Hepatocyte (in vitro differentiated cells): Measurements from ENCODE around the gene PTPRN2. TPM values are rescaled to one million over a fixed set of nuclear protein-coding genes. Genes with fewer than 3 reads are reported as not detected.
"Not testable (repeated sequence)": the region's sequence is repeated elsewhere in the genome, so short reads cannot be mapped to it uniquely, and the experiment has no call there.

Experiments
- DNase-seq: peaks from one replicate; pipeline ENCODE4 v3.0.0-alpha.2; 2016; ENCODE audit warnings: low spot score
- H2AFZ ChIP-seq: fragments of 200-600 bp; sonication (generic); 2 replicates; pipeline ENCODE4 v1.6.0; 2016; ENCODE audit warnings: antibody characterized with exemption, mild to moderate bottlenecking
- H3K27ac ChIP-seq: fragments of 200-600 bp; sonication (generic); 2 replicates; pipeline ENCODE4 v1.5.1; 2016; ENCODE audit warnings: mild to moderate bottlenecking
- H3K27me3 ChIP-seq: fragments of 200-600 bp; sonication (generic); 2 replicates; pipeline ENCODE4 v1.6.1; 2016
- H3K36me3 ChIP-seq: fragments of 200-600 bp; sonication (generic); replicated peaks from 2 replicates; pipeline ENCODE4 v1.5.1; 2016; ENCODE audit warnings: low read depth; ENCODE audit not compliant: insufficient read depth
- H3K4me1 ChIP-seq: fragments of 200-600 bp; sonication (generic); 2 replicates; pipeline ENCODE4 v1.5.1; 2016; ENCODE audit warnings: mild to moderate bottlenecking, moderate library complexity; ENCODE audit not compliant: insufficient read depth
- H3K4me2 ChIP-seq: fragments of 200-600 bp; sonication (generic); 2 replicates; pipeline ENCODE4 v1.6.0; 2016
- H3K4me3 ChIP-seq: fragments of 200-600 bp; sonication (generic); 2 replicates; pipeline ENCODE4 v1.5.1; 2016; ENCODE audit warnings: mild to moderate bottlenecking
- H3K79me2 ChIP-seq: fragments of 200-600 bp; sonication (generic); 2 replicates; pipeline ENCODE4 v1.6.0; 2017; ENCODE audit warnings: mild to moderate bottlenecking
- H3K9me2 ChIP-seq: fragments of 200-600 bp; sonication (generic); replicated peaks from 2 replicates; pipeline ENCODE4 v1.6.0; 2017; ENCODE audit warnings: mild to moderate bottlenecking; ENCODE audit not compliant: insufficient read depth
- H3K9me3 ChIP-seq: fragments of 200-600 bp; sonication (generic); 2 replicates; pipeline ENCODE4 v1.5.1; 2016; ENCODE audit warnings: low read depth, mild to moderate bottlenecking
- H4K20me1 ChIP-seq: fragments of 200-600 bp; sonication (generic); 2 replicates; pipeline ENCODE4 v1.6.0; 2016; ENCODE audit warnings: mild to moderate bottlenecking; ENCODE audit not compliant: insufficient read depth, poor library complexity, severe bottlenecking
- EZH2 ChIP-seq: fragments of 200-600 bp; sonication (generic); IDR thresholded peaks from 2 replicates; pipeline ENCODE4 v1.6.1; 2016; ENCODE audit warnings: antibody characterized with exemption, mild to moderate bottlenecking, borderline replicate concordance
- EZH2phosphoT487 ChIP-seq: fragments of 200-600 bp; sonication (generic); IDR thresholded peaks from one replicate; pipeline ENCODE4 v1.6.1; 2018; ENCODE audit warnings: antibody characterized with exemption, mild to moderate bottlenecking, low read depth, moderate library complexity; ENCODE audit not compliant: unreplicated experiment, severe bottlenecking
- WGBS: methylation state at CpG from one replicate; pipeline ENCODE4 v1.1.6; 2016; ENCODE audit warnings: low lambda C conversion rate; ENCODE audit errors: missing lambda C conversion rate; 5-methylcytosine and 5-hydroxymethylcytosine counted together
- polyA plus RNA-seq: library from polyadenylated mRNA; unstranded; fragments of >200 nt; fragmentation: Nextera tagmentation; extraction: Ambion mirVana; gene quantifications from 2 replicates; pipeline ENCODE4 v1.2.1, GENCODE V29; 2016
- total RNA-seq: library from RNA; depleted of rRNA; stranded (reverse); fragments of >200 nt; gene quantifications from 2 replicates; pipeline ENCODE4 v1.2.3, GENCODE V29; 2014
- TF ChIP-seq, protein P1 (sequence below): fragments of 200-600 bp; sonication (generic); IDR thresholded peaks from 2 replicates; pipeline ENCODE4 v1.5.1; 2016; ENCODE audit warnings: antibody characterized with exemption, mild to moderate bottlenecking; ENCODE audit not compliant: poor library complexity

Gene PTPRN2
- total and polyA plus RNA-seq, 2 experiments from 2014 or later: 2.1 to 3.3 TPM

DNA sequence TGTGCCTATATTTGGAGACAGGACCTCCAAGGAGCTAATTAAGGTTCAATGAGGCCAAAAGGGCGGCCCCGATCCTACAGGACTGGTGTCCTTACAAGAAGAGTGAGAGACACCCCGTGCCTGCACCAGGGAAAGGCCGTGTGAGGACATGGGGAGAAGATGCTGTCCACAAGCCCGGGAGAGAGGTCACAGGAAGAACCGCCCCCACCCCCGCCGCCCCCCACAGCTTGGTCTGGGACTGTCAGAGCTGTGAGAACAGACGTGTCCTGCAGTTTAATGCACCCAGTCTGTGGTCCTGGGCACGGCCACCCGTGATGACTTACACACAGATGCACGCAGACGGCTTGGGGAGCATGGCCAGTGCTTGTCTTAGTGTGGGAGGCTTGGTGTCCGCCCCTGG lies 851.3 kb downstream of the PTPRN2 start:
- H3K36me3 ChIP-seq: no peaks in the 10 kb centered on the region
- WGBS: 91% methylated on average over 14 of the region's 14 CpGs
- H4K20me1 ChIP-seq: no peaks in the 10 kb centered on the region
- no peak overlapping the region for H2AFZ ChIP-seq
- no peak overlapping the region for H3K4me3 ChIP-seq
- no peak overlapping the region for H3K27ac ChIP-seq
- H3K27me3 ChIP-seq: peaks cover 5% of the 10 kb centered on the region
- no peak for DNase-seq
- H3K4me1 ChIP-seq: no peaks in the 10 kb centered on the region
- H3K79me2 ChIP-seq: no peaks in the 10 kb centered on the region
- TF ChIP-seq EZH2 (no peak), EZH2phosphoT487 (no peak)
- TF ChIP-seq, protein P1, sequence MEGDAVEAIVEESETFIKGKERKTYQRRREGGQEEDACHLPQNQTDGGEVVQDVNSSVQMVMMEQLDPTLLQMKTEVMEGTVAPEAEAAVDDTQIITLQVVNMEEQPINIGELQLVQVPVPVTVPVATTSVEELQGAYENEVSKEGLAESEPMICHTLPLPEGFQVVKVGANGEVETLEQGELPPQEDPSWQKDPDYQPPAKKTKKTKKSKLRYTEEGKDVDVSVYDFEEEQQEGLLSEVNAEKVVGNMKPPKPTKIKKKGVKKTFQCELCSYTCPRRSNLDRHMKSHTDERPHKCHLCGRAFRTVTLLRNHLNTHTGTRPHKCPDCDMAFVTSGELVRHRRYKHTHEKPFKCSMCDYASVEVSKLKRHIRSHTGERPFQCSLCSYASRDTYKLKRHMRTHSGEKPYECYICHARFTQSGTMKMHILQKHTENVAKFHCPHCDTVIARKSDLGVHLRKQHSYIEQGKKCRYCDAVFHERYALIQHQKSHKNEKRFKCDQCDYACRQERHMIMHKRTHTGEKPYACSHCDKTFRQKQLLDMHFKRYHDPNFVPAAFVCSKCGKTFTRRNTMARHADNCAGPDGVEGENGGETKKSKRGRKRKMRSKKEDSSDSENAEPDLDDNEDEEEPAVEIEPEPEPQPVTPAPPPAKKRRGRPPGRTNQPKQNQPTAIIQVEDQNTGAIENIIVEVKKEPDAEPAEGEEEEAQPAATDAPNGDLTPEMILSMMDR: no peak
- no peak overlapping the region for H3K4me2 ChIP-seq
- H3K9me3 ChIP-seq: no peaks in the 10 kb centered on the region
- H3K9me2 ChIP-seq: no peaks in the 10 kb centered on the region

DNA sequence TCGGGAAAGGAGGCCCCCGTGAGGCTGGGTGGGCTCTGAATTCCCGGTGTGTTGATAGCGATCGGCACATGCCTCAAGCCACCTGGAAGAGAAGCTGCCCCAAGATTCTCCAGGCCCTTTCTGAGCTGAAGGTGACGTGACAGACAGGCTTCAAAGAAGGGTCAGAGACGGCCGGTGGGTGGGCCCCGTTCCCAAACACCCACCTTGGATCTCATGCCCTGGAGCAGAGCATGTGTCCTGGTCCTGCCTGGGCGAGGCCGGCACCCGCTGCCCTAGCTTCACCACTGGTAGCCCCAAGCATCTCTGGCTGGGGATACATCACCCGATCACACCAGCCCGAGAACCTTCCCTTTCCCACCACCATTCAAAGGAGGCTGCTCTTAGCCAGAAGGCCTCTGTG lies 851.8 kb downstream of the PTPRN2 start:
- H3K4me1 ChIP-seq: no peaks in the 10 kb centered on the region
- no peaks in the 10 kb centered on the region for H3K9me3 ChIP-seq
- H3K36me3 ChIP-seq: no peaks in the 10 kb centered on the region
- no peak overlapping the region for H2AFZ ChIP-seq
- TF ChIP-seq, protein P1: no peak
- TF ChIP-seq EZH2 (no peak), EZH2phosphoT487 (no peak)
- H3K4me2 ChIP-seq: no peak overlapping the region
- DNase-seq: no peak
- no peak overlapping the region for H3K4me3 ChIP-seq
- H4K20me1 ChIP-seq: no peaks in the 10 kb centered on the region
- no peak overlapping the region for H3K27ac ChIP-seq
- 94% methylated on average over 14 of the region's 14 CpGs for WGBS
- H3K27me3 ChIP-seq: peaks cover 5% of the 10 kb centered on the region
- H3K9me2 ChIP-seq: no peaks in the 10 kb centered on the region
- no peaks in the 10 kb centered on the region for H3K79me2 ChIP-seq

DNA sequence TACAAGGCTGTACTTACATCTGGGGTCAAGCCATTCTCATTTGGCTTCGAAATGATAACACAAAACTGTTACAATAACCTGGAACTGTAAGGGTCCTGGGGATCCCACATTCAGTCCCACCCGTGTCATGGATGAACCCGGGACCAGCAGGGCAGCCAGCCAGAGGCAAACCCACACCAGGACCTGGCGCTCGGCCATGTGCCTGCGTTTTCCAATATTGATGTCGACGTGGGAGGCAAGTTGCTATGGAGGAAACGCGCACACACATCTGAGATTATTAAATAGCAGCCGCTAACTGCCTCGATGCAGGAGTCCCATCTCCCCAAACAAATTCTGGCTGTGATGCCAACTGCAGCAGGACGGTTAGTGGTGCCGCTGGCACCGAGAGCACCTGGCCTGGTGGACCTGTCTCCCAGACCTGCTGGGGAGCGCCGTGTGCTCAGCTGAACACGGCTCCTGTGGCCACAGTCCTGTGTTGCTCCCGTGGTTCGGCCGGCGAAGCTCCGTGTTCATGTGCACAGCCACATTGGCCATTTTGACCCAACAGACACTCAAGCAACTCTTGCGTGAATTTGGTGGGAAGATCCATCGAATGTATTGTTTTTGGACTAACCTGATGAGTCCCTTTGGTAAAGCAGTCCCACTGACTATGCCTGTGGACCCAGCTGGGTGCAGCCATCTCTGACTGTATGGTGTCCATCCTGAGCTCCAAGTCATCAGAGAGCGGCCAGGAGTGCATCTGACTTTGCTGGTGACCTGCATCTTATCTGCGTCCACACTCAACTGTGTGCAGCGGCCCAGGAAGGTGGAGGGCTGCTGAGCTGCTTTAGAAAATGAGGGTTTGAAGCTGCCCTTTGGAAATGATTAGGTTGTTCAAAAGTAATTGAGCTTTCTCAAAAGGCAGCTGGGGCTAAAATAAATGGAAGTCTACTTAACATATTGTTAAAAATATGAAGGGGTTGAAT lies 852.7 kb downstream of the PTPRN2 start:
- no peaks in the 10 kb centered on the region for H3K79me2 ChIP-seq
- 92% methylated on average over 28 of the region's 28 CpGs for WGBS
- TF ChIP-seq EZH2phosphoT487 (no peak), EZH2 (no peak)
- TF ChIP-seq, protein P1: no peak
- H4K20me1 ChIP-seq: no peaks in the 10 kb centered on the region
- no peak overlapping the region for H3K4me3 ChIP-seq
- no peak for DNase-seq
- no peak overlapping the region for H2AFZ ChIP-seq
- H3K27ac ChIP-seq: no peak overlapping the region
- no peaks in the 10 kb centered on the region for H3K36me3 ChIP-seq
- H3K27me3 ChIP-seq: peaks cover 9% of the 10 kb centered on the region
- H3K4me2 ChIP-seq: no peak overlapping the region
- H3K9me3 ChIP-seq: no peaks in the 10 kb centered on the region
- no peaks in the 10 kb centered on the region for H3K9me2 ChIP-seq
- H3K4me1 ChIP-seq: no peaks in the 10 kb centered on the region

DNA sequence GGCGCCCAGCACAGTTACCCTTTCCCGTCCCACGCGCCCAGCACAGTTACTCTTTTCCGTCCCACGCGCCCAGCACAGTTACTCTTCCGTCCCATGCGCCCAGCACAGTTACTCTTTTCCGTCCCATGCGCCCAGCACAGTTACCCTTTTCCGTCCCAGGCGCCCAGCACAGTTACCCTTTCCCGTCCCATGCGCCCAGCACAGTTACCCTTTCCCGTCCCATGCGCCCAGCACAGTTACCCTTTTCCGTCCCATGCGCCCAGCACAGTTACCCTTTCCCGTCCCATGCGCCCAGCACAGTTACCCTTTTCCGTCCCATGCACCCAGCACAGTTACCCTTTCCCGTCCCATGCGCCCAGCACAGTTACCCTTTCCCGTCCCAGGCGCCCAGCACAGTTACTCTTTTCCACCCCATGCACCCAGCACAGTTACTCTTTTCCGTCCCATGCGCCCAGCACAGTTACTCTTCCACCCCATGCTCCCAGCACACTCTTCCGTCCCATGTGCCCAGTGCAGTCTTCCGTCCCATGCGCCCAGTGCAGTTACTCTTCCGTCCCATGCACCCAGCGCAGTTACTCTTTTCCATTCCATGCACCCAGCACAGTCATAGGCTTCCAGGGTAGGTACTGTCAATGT lies 853.7 kb downstream of the PTPRN2 start:
- not testable (repeated sequence) for H3K9me2 ChIP-seq, H3K79me2 ChIP-seq, H3K4me1 ChIP-seq, H3K27me3 ChIP-seq, H3K27ac ChIP-seq, H2AFZ ChIP-seq, H3K9me3 ChIP-seq, DNase-seq, H4K20me1 ChIP-seq, H3K4me3 ChIP-seq, H3K4me2 ChIP-seq, H3K36me3 ChIP-seq
- 69% methylated on average over 13 of the region's 33 CpGs for WGBS
